ENCODE results near the gene OPA1.

The OPA1 gene

GRCh38 chr3:193645806-193646205 lies 52.8 kb downstream of the OPA1 start:
- TF ChIP-seq ZFX (IDR thresholded peaks at IDR 0.05; ENCODE audit: borderline replicate concordance) (no peak), CTCF (IDR thresholded peaks at IDR 0.05) (no peak)
- H3K27ac ChIP-seq = no peak overlapping the region

- TF ChIP-seq ZFX (IDR thresholded peaks at IDR 0.05; ENCODE audit: borderline replicate concordance) (no peak), CTCF (IDR thresholded peaks at IDR 0.05) (no peak)
- H3K27ac ChIP-seq = no peak overlapping the region
These were observed 55.6 kb downstream of the OPA1 start for GRCh38 chr3:193648542-193649076.

GRCh38 chr3:193650585-193650984 lies 57.6 kb downstream of the OPA1 start:
- no peak overlapping the region for H3K27ac ChIP-seq
- TF ChIP-seq CTCF (IDR thresholded peaks at IDR 0.05) (no peak), ZFX (IDR thresholded peaks at IDR 0.05; ENCODE audit: borderline replicate concordance) (no peak)

GRCh38 chr3:193655831-193656433 lies 62.9 kb downstream of the OPA1 start:
- no peak for TF ChIP-seq CTCF (IDR thresholded peaks at IDR 0.05)
- TF ChIP-seq ZFX (IDR thresholded peaks at IDR 0.05; ENCODE audit: borderline replicate concordance) = no peak
- H3K27ac ChIP-seq = no peak overlapping the region

GRCh38 chr3:193656445-193656844 lies 63.4 kb downstream of the OPA1 start:
- TF ChIP-seq ZFX (IDR thresholded peaks at IDR 0.05; ENCODE audit: borderline replicate concordance) (no peak), CTCF (IDR thresholded peaks at IDR 0.05) (no peak)
- H3K27ac ChIP-seq = no peak overlapping the region

GRCh38 chr3:193656878-193657282 lies 63.9 kb downstream of the OPA1 start:
- H3K27ac ChIP-seq = no peak overlapping the region
- no peak for TF ChIP-seq CTCF (IDR thresholded peaks at IDR 0.05)
- TF ChIP-seq ZFX (IDR thresholded peaks at IDR 0.05; ENCODE audit: borderline replicate concordance) = no peak

- H3K27ac ChIP-seq = no peak overlapping the region
- TF ChIP-seq CTCF (IDR thresholded peaks at IDR 0.05) = no peak
- no peak for TF ChIP-seq ZFX (IDR thresholded peaks at IDR 0.05; ENCODE audit: borderline replicate concordance)
These were observed 67.2 kb downstream of the OPA1 start for GRCh38 chr3:193660171-193660570.

Data from 22Rv1 (cell line).